HG02970 (cell line): ENCODE data around the gene SLIT1.

Experiments
- ATAC-seq: cut with Tn5 transposase; IDR thresholded peaks from one replicate; pipeline ENCODE4 v1.9.1; 2021; ENCODE audit warnings: mild to moderate bottlenecking, moderate library complexity, moderate number of reproducible peaks; ENCODE audit not compliant: unreplicated experiment, low FRiP score

SLIT1 gene

GRCh38 chr10:96949039-96949683 is 236.6 kb downstream of the SLIT1 start:
- ATAC-seq, result no peak
